Measurements from ENCODE around the gene AKT2.

The AKT2 gene

GRCh38 chr19:40254714-40255418 lies 30.3 kb downstream of the AKT2 start:
- Histone ChIP-seq H4K20me1 (ENCODE audit: insufficient read depth, low read length) (peaks cover 49% of the 10 kb centered on the region), H3K9me3 (ENCODE audit: insufficient read depth, low read length) (no peaks in the 10 kb centered on the region), H3K4me3 (ENCODE audit: low read length) (no peak overlapping the region), H2AFZ (ENCODE audit: low read depth, low read length) (no peak overlapping the region), H3K27me3 (ENCODE audit: low read depth, low read length) (no peaks in the 10 kb centered on the region), H3K4me2 (ENCODE audit: low read length) (no peak overlapping the region), H3K27ac (ENCODE audit: low read length) (no peak overlapping the region), H3K79me2 (ENCODE audit: low read length) (peaks cover 26% of the 10 kb centered on the region), H3K9ac (ENCODE audit: low read length) (no peak overlapping the region), H3K4me1 (ENCODE audit: low read length) (no peaks in the 10 kb centered on the region), H3K36me3 (replicated peaks; ENCODE audit: low read depth, low read length) (peaks cover 29% of the 10 kb centered on the region)
- no peak for TF ChIP-seq EZH2phosphoT487 (IDR thresholded peaks at IDR 0.05; ENCODE audit: low read depth)
- TF ChIP-seq, protein P1, sequence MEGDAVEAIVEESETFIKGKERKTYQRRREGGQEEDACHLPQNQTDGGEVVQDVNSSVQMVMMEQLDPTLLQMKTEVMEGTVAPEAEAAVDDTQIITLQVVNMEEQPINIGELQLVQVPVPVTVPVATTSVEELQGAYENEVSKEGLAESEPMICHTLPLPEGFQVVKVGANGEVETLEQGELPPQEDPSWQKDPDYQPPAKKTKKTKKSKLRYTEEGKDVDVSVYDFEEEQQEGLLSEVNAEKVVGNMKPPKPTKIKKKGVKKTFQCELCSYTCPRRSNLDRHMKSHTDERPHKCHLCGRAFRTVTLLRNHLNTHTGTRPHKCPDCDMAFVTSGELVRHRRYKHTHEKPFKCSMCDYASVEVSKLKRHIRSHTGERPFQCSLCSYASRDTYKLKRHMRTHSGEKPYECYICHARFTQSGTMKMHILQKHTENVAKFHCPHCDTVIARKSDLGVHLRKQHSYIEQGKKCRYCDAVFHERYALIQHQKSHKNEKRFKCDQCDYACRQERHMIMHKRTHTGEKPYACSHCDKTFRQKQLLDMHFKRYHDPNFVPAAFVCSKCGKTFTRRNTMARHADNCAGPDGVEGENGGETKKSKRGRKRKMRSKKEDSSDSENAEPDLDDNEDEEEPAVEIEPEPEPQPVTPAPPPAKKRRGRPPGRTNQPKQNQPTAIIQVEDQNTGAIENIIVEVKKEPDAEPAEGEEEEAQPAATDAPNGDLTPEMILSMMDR (IDR thresholded peaks at IDR 0.05; ENCODE audit: low read depth, low read length): no peak

DNA sequence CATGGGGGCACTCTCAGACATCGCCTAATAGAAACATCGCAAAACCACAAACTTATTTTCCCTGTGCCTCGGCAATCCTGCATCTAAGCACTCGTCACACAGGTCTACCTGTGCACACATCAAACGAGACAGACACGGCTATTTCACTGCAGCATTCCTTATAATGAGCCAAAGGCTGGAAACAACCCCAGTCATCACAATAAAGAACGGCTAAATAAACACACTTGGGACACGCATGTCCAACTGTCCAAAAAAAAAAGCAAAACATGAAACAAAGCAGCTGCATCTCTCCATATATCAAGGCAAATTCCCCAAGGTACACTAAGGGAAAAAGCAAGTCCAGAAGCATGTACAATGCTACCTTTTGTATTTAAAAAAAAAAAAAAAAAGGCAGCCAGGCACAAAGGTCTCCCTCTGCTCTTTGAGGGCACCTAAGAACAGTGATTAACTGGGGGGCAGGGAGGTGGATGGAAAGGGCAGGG lies 31.5 kb downstream of the AKT2 start:
- H2AFZ ChIP-seq (ENCODE audit: low read depth, low read length): no peak overlapping the region
- no peak overlapping the region for H3K27ac ChIP-seq (ENCODE audit: low read length)
- H3K4me1 ChIP-seq (ENCODE audit: low read length): no peaks in the 10 kb centered on the region
- no peak overlapping the region for H3K4me2 ChIP-seq (ENCODE audit: low read length)
- H3K9me3 ChIP-seq (ENCODE audit: insufficient read depth, low read length): no peaks in the 10 kb centered on the region
- peaks cover 29% of the 10 kb centered on the region for H3K36me3 ChIP-seq (replicated peaks; ENCODE audit: low read depth, low read length)
- peaks cover 15% of the 10 kb centered on the region for H3K79me2 ChIP-seq (ENCODE audit: low read length)
- H3K27me3 ChIP-seq (ENCODE audit: low read depth, low read length): no peaks in the 10 kb centered on the region
- no peak overlapping the region for H3K9ac ChIP-seq (ENCODE audit: low read length)
- H3K4me3 ChIP-seq (ENCODE audit: low read length): no peak overlapping the region
- peaks cover 38% of the 10 kb centered on the region for H4K20me1 ChIP-seq (ENCODE audit: insufficient read depth, low read length)
- TF ChIP-seq, protein P1 (IDR thresholded peaks at IDR 0.05; ENCODE audit: low read depth, low read length): no peak
- TF ChIP-seq EZH2phosphoT487 (IDR thresholded peaks at IDR 0.05; ENCODE audit: low read depth): no peak

DNA sequence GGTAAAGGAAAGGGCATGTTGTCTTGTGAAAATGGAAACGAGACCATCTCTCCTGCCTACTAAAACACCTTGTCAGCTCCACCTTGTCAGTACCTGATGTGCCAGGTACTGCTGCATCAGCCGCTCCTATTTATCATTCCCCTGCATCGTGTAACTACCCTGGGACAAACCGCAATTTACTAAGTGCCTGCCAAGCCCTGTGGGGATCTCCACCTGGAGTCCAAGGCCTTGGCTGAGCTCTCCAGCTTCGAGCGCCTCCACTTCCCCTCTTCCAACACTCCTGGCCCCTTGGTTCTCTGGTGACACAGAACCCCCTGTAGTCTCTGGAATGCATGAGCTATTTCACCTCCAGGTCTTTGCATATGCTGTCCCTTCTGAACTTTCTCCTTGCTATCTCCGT lies 32.8 kb downstream of the AKT2 start:
- Histone ChIP-seq H3K27ac (ENCODE audit: low read length) (no peak overlapping the region), H3K79me2 (ENCODE audit: low read length) (peaks cover 4% of the 10 kb centered on the region), H4K20me1 (ENCODE audit: insufficient read depth, low read length) (peaks cover 40% of the 10 kb centered on the region), H3K9me3 (ENCODE audit: insufficient read depth, low read length) (no peaks in the 10 kb centered on the region), H3K9ac (ENCODE audit: low read length) (no peak overlapping the region), H3K4me1 (ENCODE audit: low read length) (no peaks in the 10 kb centered on the region), H3K4me2 (ENCODE audit: low read length) (no peak overlapping the region), H2AFZ (ENCODE audit: low read depth, low read length) (no peak overlapping the region), H3K27me3 (ENCODE audit: low read depth, low read length) (no peaks in the 10 kb centered on the region), H3K36me3 (replicated peaks; ENCODE audit: low read depth, low read length) (peaks cover 29% of the 10 kb centered on the region), H3K4me3 (ENCODE audit: low read length) (no peak overlapping the region)
- no peak for TF ChIP-seq EZH2phosphoT487 (IDR thresholded peaks at IDR 0.05; ENCODE audit: low read depth)
- TF ChIP-seq, protein P1 (IDR thresholded peaks at IDR 0.05; ENCODE audit: low read depth, low read length): no peak

DNA sequence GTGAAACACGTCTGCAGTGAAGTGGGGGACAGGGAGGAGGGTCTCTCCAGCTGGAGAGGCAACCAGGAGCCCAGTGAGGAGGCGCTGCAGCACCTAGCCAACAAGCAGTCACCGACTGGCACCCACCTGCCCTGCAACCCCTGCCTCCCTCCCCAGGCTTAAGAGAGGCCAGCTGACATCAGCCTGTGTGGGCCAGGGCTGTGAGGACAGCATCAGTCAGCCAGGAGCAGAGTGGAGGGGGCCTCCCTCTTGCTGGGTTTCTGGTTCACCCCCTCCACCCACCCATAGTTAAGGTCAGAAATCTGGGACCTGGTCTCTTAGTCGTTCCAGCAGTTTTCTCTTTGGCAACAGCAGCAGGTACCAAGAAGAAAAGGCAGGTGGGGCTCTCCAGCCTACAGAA lies 33.2 kb downstream of the AKT2 start:
- no peaks in the 10 kb centered on the region for H3K9me3 ChIP-seq (ENCODE audit: insufficient read depth, low read length)
- H3K27ac ChIP-seq (ENCODE audit: low read length): no peak overlapping the region
- peaks cover 29% of the 10 kb centered on the region for H3K36me3 ChIP-seq (replicated peaks; ENCODE audit: low read depth, low read length)
- H3K27me3 ChIP-seq (ENCODE audit: low read depth, low read length): no peaks in the 10 kb centered on the region
- no peak overlapping the region for H2AFZ ChIP-seq (ENCODE audit: low read depth, low read length)
- H3K4me3 ChIP-seq (ENCODE audit: low read length): no peak overlapping the region
- H3K79me2 ChIP-seq (ENCODE audit: low read length): no peaks in the 10 kb centered on the region
- TF ChIP-seq EZH2phosphoT487 (IDR thresholded peaks at IDR 0.05; ENCODE audit: low read depth): no peak
- TF ChIP-seq, protein P1 (IDR thresholded peaks at IDR 0.05; ENCODE audit: low read depth, low read length): no peak
- no peak overlapping the region for H3K9ac ChIP-seq (ENCODE audit: low read length)
- H4K20me1 ChIP-seq (ENCODE audit: insufficient read depth, low read length): peaks cover 37% of the 10 kb centered on the region
- H3K4me2 ChIP-seq (ENCODE audit: low read length): no peak overlapping the region
- no peaks in the 10 kb centered on the region for H3K4me1 ChIP-seq (ENCODE audit: low read length)
